ENCODE results near the gene PHLDB1.

Gene PHLDB1

DNA sequence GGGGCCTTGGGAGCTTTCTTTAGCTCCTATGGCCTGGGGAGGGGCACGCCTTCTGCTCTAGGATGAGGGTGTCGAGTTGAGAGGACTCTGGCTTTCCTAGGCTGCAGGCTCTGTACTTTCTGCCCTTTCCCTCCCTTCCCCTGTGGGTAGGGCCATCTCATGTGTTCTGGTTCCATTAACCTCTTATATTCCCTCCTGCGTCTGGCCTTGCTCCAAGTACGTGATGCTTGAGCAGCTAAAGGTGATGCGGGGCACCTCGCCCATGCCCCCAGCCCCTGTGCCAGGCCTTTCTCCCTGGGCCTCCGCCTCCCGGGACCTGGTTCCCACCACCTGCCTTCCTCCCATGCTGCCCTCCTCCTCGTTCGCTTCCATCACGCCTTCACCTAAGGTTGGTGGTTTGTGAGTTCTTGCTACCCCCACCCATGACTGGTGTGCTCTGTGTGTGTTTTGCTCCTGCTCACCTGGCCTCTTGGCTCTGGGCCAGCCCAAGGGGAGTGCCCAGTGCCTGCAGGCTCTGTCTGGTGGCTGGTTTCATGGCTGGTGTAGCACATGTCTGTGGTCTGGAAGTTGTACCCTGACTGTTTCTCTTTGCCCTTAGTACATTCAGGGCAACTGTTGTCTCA is 34.1 kb downstream of the PHLDB1 start:
- no peak for DNase-seq

DNA sequence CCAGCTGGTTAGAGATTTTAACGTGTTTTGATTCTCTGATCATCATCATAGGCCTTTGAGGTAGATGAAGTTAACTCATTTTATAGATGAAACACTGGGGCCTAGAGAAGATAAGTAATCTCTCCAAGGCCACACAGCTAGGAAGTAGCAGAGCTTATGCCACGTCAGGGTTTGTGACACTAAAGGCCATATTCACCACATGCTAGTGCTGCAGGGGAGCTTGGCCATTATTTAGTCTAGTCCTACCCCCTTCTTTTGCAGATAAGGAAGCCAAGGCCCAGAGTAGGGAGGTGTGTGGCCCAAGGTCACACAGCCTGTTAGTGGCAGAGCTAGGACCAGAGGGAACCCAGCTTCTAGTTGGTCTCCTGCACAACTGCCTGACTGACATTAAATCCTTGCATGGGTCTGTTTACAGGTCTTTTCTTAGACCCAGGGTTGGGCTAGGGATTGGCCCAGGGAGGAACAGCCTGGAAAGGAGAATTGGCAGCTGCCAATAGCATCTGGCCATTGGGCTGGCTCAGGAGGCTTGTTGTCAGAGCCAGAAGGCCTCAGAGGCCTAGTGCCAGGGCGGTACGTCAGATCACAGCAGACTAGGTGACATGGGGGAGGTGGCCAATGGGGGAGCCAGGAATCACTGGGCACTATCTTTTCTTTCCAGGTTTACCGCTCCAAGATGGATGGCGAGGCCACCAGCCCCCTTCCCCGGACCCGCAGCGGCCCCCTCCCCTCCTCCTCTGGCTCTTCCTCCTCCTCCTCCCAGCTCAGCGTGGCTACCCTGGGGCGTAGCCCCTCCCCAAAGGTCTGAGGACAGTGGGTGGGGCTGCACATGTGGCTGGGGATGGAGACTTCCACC is 36.0 kb downstream of the PHLDB1 start:
- no peak for DNase-seq

DNA sequence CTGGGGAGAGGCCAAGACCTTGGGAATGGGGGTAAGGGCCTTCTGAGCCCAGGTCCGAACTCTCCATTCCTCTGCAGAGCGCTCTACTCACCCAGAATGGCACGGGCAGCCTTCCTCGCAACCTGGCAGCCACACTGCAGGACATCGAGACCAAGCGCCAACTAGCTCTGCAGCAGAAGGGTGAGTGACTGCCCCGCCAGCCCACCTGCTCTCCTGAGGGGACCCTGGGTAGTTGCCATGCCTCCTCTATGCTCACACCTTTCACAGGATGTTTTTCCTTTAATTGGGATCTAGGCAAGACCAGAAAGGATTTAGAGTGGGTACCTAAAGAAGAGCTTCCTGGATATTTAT is 36.6 kb downstream of the PHLDB1 start:
- DNase-seq: no peak

DNA sequence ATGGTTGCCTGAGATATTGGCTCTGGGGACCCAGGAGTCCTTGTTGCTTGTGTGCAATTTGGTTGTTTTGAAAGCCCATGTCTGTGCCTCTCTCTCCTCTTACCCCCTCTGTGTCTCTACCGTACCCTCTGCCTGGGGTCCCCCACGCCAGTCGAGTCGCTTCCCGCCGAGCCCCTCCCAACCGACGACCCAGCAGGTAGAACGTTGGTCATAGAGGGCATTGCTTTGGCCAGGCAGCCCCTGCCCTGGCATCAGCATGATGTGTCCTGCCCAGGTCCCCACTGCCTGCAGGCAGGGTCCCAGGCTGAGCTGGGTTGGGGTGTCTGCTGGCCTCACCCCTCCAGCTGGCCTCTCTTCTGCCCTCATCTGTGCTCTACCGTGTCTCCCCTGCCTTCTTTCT is 37.1 kb downstream of the PHLDB1 start:
- DNase-seq: no peak

DNA sequence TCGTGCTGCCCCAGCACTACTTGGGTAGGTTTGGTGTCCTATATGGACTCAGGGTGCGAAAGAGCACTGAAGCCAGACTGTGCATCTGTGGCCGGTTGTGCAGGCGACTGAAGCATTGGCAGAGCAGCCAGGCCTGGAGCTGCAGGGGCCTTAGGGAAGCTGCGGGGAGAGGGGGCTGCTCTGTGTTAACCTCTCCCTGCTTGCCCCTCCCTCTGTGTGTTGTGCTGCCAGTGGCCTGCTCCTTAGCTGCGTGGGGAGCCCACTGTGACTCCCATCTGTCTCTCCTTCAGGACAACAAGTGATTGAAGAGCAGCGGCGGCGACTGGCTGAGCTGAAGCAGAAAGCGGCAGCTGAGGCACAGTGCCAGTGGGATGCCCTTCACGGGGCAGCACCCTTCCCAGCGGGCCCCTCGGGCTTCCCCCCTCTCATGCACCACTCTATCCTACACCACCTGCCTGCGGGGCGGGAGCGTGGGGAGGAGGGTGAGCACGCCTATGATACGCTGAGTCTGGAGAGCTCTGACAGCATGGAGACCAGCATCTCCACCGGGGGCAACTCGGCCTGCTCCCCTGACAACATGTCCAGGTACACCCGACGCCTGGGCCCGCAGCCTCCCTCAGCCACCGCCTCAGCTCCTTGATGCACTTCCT is 37.8 kb downstream of the PHLDB1 start:
- no peak for DNase-seq

DNA sequence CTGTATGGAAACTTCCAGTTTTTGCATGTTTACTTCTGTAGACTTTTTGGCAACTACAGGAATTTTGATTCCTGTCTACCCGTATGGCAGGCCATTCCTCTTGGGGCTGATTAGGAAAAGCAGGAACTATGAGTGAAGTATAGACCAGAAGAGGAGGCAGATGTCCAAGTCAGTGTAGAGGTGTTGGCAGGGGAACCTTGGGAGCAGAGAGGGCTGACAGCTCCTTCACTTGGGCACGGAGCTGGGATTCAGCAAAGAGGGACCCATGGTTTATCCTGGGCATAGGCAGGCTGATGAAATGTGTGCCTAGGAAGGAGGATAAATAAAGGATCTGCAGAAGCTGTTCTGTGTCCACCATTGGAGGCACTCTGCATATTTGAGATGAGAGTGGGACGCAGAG is 39.0 kb downstream of the PHLDB1 start:
- no peak for DNase-seq

DNA sequence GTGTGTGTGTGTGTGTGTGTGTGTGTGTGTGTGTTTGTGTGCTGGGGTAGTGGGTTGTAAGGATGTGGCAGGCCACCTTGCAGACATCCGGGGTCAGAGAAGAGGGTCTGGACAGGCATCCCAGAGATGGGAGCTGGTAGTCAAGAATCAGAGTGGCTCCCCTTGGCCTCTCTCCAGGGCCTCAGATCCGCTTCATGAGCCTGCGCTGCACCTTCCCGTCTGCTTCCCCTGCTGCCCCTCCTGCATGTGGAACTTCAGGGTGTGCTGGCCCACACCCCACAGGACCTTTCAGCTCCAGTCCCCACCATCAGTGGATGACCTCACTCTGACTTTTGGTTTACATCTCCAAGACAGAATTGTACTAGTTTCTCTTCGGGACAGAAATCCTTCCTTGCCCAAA is 40.9 kb downstream of the PHLDB1 start:
- DNase-seq: no peak

DNA sequence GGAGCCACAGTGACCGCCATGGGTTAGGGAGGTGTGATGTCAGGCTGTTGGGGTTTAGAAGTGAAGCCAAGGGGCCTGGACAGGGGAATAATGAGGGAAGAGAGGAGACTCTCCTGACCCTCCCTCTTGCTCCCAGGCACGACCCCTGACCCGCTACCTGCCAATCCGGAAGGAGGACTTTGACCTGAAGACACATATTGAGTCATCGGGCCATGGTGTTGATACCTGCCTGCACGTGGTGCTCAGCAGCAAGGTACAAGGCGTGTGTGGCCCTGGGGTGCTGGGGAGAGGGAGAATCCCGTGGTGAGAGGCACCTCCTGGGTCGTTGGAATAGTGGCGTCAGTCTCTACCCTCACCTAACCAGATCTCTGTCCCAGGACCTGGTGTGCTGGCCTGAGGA is 42.5 kb downstream of the PHLDB1 start:
- no peak for DNase-seq

DNA sequence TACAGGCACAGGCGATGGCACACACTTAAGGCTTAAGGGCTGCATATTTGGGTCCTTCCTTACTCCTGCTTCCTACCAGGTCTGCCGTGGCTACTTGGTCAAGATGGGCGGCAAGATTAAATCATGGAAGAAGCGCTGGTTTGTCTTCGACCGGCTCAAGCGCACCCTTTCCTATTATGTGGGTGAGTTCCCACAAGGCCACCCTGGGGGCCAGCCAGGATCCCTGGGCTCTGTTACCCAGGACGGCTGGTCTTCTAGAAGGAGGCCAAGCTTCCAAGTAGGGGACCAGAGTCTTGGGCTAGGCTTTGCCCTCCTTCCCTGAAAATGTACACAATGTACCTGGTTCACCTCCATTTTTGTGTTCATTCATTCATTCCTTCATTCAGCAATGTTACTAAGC is 43.0 kb downstream of the PHLDB1 start:
- DNase-seq: no peak

DNA sequence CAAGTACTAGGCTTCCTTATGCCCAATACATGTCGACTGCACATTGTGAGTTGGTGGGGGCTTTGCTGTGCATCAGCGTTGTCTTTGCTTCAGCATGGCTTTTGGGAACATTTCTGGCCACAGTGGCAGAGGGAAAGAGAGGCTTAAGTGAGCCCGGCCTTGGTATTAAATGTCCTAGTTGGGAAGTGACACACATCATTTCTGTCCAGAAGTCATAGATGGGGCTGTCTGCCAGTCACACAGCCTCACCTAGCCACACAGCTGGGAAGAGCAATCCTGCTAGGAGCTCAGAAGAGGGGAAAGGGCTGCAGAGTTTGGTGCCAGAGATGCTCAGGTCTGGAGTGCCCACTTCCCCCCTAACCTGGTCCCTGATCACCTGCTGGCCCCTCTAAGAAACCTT is 44.4 kb downstream of the PHLDB1 start:
- no peak for DNase-seq

DNA sequence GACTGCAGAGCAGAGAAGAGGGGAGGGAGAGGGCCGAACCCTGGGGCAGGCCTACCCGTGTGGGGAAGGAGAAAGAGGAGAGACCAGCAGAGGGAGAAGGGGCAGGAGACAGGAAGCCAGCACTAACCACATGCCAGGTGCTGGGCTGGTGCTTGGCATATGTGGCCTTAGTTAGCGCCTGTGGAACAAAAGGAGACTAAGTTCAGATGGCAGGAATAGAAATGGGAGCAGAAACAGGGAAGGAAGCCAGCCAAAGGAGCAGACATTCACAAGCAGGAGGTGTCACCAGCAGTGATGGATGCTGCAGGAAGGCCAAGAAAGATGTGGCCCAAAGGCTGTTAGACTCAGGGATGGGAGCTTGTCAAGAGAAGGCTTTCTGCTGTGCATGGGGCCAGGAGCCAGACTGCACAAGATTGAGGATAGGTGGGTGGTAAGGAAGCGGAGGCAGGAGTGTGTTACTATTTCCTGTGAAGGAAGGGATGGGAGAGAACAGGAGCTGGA is 45.3 kb downstream of the PHLDB1 start:
- no peak for DNase-seq

DNA sequence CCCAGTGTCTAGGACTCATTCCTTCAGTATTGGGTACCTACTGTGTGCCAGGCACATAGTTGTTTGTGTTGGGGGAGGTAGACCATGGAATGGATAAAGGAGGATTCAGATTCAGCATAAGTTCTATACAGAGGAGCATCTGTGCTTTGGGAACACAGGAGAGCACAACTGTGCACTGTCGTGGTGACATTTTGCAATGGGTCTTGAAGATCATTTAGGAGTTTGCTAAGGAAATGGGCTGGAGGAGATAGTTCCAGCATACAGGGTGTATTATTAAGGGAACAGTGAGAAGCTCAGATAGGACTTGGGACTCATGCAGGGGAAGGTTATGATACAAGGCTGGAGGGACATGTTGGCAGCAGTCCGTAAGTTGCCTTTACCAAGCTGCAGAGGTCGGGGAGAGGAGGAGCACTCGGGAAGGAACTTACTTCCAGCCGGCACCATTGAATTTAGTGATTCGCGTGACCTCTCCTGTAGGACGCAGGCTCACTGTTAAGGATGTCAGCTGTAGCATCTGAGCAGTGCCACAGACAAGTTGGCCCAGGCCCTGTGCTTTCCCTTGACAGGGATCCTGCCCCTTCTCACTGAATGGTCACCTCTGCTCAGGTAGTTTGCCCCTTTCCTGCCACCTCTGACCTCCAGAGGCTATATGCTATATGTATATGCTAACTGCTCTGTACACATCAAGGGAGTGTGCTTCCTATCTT is 46.4 kb downstream of the PHLDB1 start:
- DNase-seq: no peak

DNA sequence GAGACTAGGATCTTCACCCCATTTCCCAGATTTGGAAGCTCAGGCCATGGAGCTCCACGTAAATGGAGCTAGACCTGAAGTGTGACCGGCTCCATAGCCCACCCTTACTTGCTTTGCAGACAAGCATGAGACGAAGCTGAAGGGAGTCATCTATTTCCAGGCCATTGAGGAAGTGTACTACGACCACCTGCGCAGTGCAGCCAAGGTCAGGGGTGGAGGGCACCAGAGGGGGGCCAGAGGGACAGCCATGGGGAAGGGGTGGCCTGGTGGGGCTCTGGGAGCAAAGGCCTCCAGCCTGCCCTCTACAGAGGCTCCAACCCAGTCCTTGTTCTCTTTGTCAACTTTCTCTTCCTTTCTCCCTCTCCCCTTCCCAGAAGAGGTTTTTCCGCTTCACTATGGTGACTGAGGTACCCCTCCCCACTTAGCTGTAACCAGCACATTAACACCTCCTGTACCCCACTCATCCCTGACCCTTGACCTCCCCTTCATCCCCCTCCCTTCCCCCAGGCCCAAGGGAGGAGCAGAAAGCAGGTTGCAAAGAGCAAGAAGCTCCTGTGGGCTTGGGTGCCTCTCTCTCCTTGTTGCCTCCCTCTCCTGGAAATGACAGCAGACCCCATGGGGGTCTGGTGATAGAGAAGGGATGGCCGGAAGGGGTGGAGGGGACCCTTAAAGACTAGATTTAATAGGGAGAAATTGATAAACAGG is 48.2 kb downstream of the PHLDB1 start:
- DNase-seq: no peak

DNA sequence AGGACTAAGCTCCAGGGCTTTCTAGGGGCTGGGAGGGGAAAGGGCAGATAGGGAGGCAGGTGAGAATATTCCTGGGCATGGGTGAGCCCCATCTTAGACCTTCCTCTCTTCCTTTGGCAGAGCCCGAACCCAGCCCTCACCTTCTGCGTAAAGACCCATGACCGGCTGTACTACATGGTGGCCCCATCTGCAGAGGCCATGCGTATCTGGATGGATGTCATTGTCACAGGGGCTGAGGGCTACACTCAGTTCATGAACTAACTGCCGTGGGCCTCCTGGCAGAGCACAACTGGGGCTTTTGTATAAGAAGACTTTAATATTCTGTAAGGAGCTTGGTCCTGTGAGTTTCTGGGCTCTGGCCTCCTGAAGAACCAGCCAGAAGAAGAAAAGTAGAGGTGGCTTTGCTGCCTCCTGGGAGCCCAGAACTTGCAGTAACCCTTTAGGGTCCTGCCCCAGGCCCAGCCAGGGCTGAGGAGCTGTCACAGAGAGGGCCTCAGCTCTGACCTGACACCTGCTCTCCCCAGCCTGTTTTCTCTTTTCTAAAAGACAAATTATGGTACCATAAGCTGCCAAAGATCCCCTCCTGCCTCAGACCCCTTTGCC is 49.2 kb downstream of the PHLDB1 start:
- no peak for DNase-seq

DNA sequence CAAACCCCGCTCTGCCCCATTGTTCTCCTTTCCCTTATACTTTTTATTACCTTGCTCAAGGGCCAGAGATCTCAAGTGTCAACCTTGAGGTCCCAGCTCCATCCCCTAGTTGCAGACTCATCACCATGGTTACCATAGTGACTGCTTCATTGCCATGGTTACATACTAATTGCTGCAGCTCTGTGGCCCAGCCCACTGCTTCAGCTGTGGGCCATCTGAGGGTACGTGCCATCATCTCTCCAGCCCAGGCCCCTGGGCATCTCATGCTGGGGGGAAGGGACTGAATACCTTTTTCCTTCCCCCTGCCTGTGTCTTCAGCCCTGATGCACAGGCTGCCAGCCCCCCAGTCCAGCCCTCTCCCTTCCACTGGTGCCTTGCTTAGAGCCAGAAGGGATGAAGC is 49.8 kb downstream of the PHLDB1 start:
- no peak for DNase-seq

DNA sequence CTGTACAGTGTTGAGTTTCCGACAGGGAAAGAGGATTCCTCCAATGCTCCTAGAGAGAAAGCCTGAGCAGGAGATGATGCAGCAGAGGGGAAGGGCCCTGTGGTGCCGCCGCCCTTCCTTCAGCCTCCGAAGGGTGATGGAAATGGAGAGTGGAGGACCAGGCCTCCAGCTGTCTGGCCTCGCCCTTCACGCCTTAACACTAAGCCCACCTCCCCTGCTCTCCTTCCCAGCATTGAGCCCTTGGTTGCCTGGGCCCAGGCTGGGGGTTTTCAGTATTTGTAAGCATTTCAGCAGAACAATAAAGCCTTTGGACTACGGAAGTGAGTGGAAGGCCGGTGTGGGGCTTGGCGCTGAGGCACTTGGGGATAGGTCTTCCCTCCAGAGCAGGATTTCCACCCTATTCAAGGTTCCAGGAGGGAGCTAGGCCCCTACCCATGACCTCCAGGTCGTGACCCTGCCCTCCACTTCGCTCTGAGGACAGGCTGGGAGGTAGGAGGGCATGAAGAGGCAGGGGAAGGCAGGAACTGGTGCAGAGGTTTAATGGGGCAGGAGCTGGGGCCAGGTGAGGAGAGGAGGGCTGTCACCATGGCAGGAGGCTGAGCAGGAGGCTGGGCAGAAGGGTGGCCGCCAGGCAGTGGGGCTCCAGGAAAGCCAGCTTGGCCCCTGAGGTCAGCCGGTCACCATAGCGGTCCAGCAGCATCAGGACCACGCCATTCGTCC is 50.5 kb downstream of the PHLDB1 start:
- no peak for DNase-seq

DNA sequence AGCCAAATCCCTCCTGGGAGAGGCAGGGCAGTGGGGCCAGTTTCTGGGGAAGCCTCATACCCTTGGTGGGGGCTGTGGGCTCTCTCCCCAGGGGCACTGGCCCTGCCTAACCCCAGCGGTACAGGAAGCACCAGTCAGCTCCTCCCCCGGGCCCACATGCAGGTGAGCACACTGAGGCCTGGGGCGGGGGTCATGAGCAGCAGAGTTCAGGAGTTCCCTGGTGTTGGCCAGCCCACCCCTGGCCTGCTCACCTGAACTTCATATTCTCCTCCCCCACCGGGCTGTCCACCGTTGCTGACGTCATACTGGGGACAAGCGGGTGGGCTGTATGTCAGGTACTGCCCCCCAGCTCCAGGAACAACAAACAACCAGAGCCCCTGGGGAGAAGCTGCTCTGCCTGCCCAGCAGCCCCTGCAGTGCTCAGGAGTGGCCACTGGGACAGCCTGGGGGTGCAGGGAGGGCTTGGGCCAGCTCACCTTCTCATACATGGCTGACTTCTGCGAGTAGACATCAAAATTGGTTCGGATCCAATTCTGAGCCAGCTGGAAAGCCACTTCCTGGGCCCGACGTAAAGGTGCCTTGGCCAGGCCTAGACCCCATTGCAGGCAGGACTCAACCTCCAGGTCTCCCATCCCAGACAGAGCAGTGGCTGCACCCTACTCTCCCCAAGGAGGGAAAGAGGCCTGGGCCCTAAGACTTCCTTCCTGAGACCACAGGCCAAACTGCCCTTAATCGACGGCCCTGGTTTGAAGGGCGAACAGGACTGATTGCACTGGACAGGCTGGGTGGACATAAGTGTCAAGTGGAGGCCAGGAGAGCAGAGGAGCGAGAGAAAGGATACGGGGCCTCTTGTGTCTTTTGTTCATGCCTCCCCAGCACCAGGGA is 51.3 kb downstream of the PHLDB1 start:
- no peak for DNase-seq

DNA sequence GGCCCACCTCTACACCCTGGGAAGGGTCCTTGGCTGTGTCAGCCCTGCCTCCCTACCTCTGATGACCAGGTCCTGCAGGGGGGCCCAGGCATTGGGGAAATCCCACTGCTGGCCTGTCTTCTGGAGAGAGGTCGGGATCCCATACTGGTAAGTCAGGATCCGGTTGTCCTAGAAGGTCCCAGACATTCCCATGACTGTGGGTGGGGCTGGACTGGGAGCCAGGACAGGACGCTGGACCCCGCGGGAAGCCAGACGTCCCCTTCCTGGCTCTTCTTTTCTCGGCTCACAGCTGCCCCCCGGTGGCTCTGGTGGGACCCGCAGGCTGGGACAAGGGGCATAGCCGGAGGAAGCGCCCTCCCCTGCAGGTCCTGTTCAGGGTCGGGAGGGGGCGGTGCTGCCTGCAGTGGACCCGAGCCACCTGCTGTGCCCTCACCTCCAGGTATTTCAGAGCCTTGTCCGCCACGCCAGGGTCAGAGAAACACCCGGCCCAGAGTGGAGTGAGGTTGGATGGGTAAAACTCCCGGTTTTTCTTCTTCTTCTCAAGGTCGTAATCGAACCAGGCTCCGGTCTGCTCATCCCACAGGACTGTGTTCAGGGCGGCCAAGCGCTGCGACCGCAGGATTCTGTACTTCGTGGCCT is 52.0 kb downstream of the PHLDB1 start:
- peak; percentile 84 for DNase-seq

DNA sequence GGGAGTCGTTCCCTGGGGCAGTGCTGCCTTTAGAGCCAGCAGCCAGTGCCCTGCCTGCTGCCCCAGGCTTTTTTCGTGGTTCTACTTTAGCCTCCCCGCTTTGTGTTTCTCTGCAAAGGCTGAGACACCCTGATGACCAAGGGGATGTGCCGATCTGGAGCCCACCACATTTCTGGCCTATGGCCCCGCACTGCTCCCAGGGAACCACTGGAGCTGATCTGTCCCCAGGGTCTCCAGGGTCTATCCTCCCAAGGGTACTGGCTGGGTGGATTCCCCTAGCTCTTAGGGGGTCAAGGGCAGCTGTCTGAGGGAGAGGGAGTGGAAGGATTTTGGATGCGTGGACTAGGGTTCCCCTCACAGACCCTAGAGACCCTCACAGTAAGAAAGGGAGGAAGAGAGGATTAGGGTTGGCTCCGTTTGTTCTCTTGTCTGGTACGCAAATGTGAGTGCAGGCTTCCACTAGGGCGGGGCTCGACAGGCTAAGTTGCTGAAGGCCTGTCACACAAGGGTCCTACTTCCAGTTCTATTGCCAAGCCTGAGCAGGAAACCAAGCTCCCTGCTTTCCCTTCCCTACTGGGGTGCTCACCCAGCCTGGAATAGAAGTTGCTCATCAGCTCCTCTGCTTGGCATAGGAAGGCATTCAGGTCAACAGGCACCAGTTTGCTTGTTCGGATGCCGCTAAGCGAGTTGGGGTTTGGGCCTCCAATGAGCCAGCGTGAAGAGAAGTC is 52.7 kb downstream of the PHLDB1 start:
- no peak for DNase-seq

Data from EL (cell line).